HepG2 (cell line): ENCODE data around the gene MAP2K5. TPM values are rescaled to one million over a fixed set of nuclear protein-coding genes. Genes with fewer than 3 reads are reported as not detected.

ENCODE experiments used
- DPF2 ChIP-seq: sonication (generic); formaldehyde crosslinking; IDR thresholded peaks from 2 replicates; pipeline ENCODE4 v1.4.0; 2020; ENCODE audit warnings: mild to moderate bottlenecking, low read depth, missing genetic modification reagents, borderline replicate concordance
- FOXK1 ChIP-seq: sonication (generic); formaldehyde crosslinking; IDR thresholded peaks from 2 replicates; pipeline ENCODE4 v1.4.0; 2020; ENCODE audit warnings: low read depth, missing genetic modification reagents, borderline replicate concordance
- GATAD1 ChIP-seq: IDR thresholded peaks from 2 replicates; pipeline ENCODE4 v1.6.1; 2016; ENCODE audit warnings: missing genetic modification reagents, missing compliant biosample characterization
- MYNN ChIP-seq: sonication (generic); formaldehyde crosslinking; IDR thresholded peaks from 2 replicates; pipeline ENCODE4 v1.4.0; 2020; ENCODE audit warnings: mild to moderate bottlenecking, low read depth, missing genetic modification reagents
- POLR2AphosphoS5 ChIP-seq: IDR thresholded peaks from 2 replicates; pipeline ENCODE4 v1.6.1; 2012; ENCODE audit warnings: low read depth, low read length
- PRDM10 ChIP-seq: sonication (generic); formaldehyde crosslinking; IDR thresholded peaks from 2 replicates; pipeline ENCODE4 v1.4.0; 2020; ENCODE audit warnings: low read depth, missing genetic modification reagents
- SP1 ChIP-seq, 2 experiments: fragments of 450-650 bp in 1 of 2; sonication (generic) in 1 of 2; formaldehyde crosslinking in 1 of 2; IDR thresholded peaks; 2 replicates each; pipeline versions ENCODE4 v1.4.0 to v1.6.1; 2016 to 2020; ENCODE audit warnings: missing genetic modification reagents in 1 of 2
- ZNF138 ChIP-seq: sonication (generic); formaldehyde crosslinking; IDR thresholded peaks from 2 replicates; pipeline ENCODE4 v1.5.0; 2020; ENCODE audit warnings: mild to moderate bottlenecking, low read depth, missing genetic modification reagents
- ZNF30 ChIP-seq: sonication (generic); formaldehyde crosslinking; IDR thresholded peaks from 2 replicates; pipeline ENCODE4 v1.5.0; 2020; ENCODE audit warnings: mild to moderate bottlenecking, missing genetic modification reagents
- ZNF337 ChIP-seq: sonication (generic); formaldehyde crosslinking; IDR thresholded peaks from 2 replicates; pipeline ENCODE4 v1.5.1; 2020; ENCODE audit warnings: missing genetic modification reagents, low read depth, mild to moderate bottlenecking, borderline replicate concordance
- ZNF687 ChIP-seq: sonication (generic); formaldehyde crosslinking; IDR thresholded peaks from 2 replicates; pipeline ENCODE4 v1.5.1; 2020; ENCODE audit warnings: mild to moderate bottlenecking, missing genetic modification reagents, moderate library complexity
- ZNF709 ChIP-seq: sonication (generic); formaldehyde crosslinking; IDR thresholded peaks from 2 replicates; pipeline ENCODE4 v1.5.0; 2020; ENCODE audit warnings: mild to moderate bottlenecking, missing genetic modification reagents
- ZNF770 ChIP-seq: sonication (generic); formaldehyde crosslinking; IDR thresholded peaks from 2 replicates; pipeline ENCODE4 v1.5.0; 2020; ENCODE audit warnings: mild to moderate bottlenecking, missing genetic modification reagents
- ZNF891 ChIP-seq: sonication (generic); formaldehyde crosslinking; IDR thresholded peaks from 2 replicates; pipeline ENCODE4 v1.5.0; 2020; ENCODE audit warnings: mild to moderate bottlenecking, missing genetic modification reagents
- polyA plus RNA-seq, 8 experiments: library from polyadenylated mRNA; depleted of rRNA in 3 of 8; stranded (reverse) in 7 of 8; unstranded in 1 of 8; fragments of >200 nt; fragmentation: Illumina TruSeq in 4 of 8; extraction: Trizol in 4 of 8; gene quantifications; 2 replicates each; pipeline versions ENCODE4 v1.2.1 to v1.2.3, GENCODE V29; 2011 to 2016; ENCODE audit warnings: low read depth in 4 of 8, missing spikeins in 1 of 8, mixed read lengths in 1 of 8; ENCODE audit not compliant: insufficient read depth in 1 of 8
- total RNA-seq, 5 experiments: library from RNA; depleted of rRNA; stranded (reverse); fragments of >200 nt; fragmentation: Illumina TruSeq; extraction: Trizol; gene quantifications; 2 replicates each; pipeline ENCODE4 v1.2.3, GENCODE V29; 2016; ENCODE audit warnings: low read depth in 1 of 5
- TF ChIP-seq, protein P1 (sequence below): sonication (generic); formaldehyde crosslinking; IDR thresholded peaks from 2 replicates; pipeline ENCODE4 v1.5.0; 2020; ENCODE audit warnings: missing genetic modification reagents
- TF ChIP-seq, protein P2 (sequence below): sonication (generic); formaldehyde crosslinking; conservative IDR thresholded peaks from 2 replicates; pipeline ENCODE4 v1.8.0; 2022; ENCODE audit warnings: mild to moderate bottlenecking, moderate library complexity, missing genetic modification reagents

Gene MAP2K5
- total and polyA plus RNA-seq, 2 of the 13 experiments (the other 11 are each of a cell fraction or from before 2014, with no cell fraction given) = 4.0 to 4.3 TPM

DNA sequence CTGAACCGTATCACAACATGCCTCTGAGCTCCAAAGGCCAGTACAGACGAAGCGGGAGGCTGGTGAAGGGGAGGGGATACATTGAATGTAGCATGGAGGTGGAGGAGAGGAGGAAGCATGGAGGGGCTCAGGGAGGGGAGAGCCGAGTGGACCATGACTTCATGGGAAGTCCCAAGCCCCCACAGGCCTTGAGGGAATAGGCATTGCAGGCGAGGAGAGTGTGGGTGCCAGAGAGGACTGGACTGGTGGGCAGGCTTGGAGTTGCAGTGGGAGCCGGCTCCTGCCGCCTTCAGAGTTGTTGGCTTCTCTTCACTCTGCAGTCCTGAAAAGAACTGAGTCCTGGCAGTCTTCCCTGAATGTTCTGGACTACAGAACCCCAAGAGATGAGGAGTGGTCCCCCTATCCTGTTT is 300.6 kb downstream of the MAP2K5 start (continued):
- TF ChIP-seq ZNF770 (CRISPR knock-in tag) (0 out of 2 replicates have a peak, but pooled peaks have one; percentile 6), DPF2 (CRISPR knock-in tag) (no peak), ZNF709 (CRISPR knock-in tag) (0 out of 2 replicates have a peak, but pooled peaks have one; percentile 8), ZNF687 (peak; percentile 61), ZNF891 (CRISPR knock-in tag) (no peak), SP1 (IDR thresholded peaks at IDR 0.05) (no peak), SP1 (CRISPR knock-in tag; IDR thresholded peaks at IDR 0.05) (no peak), ZNF337 (CRISPR knock-in tag) (no peak), GATAD1 (CRISPR knock-in tag) (0 out of 2 replicates have a peak, but pooled peaks have one; percentile 22), FOXK1 (CRISPR knock-in tag) (no peak), POLR2AphosphoS5 (no peak; the same call in 1 of the 2 replicates), PRDM10 (peak; percentile 96), ZNF138 (no peak), MYNN (CRISPR knock-in tag) (no peak), ZNF30 (CRISPR knock-in tag) (no peak)
- TF ChIP-seq, protein P1, sequence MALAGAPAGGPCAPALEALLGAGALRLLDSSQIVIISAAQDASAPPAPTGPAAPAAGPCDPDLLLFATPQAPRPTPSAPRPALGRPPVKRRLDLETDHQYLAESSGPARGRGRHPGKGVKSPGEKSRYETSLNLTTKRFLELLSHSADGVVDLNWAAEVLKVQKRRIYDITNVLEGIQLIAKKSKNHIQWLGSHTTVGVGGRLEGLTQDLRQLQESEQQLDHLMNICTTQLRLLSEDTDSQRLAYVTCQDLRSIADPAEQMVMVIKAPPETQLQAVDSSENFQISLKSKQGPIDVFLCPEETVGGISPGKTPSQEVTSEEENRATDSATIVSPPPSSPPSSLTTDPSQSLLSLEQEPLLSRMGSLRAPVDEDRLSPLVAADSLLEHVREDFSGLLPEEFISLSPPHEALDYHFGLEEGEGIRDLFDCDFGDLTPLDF = no peak
- TF ChIP-seq, protein P2, sequence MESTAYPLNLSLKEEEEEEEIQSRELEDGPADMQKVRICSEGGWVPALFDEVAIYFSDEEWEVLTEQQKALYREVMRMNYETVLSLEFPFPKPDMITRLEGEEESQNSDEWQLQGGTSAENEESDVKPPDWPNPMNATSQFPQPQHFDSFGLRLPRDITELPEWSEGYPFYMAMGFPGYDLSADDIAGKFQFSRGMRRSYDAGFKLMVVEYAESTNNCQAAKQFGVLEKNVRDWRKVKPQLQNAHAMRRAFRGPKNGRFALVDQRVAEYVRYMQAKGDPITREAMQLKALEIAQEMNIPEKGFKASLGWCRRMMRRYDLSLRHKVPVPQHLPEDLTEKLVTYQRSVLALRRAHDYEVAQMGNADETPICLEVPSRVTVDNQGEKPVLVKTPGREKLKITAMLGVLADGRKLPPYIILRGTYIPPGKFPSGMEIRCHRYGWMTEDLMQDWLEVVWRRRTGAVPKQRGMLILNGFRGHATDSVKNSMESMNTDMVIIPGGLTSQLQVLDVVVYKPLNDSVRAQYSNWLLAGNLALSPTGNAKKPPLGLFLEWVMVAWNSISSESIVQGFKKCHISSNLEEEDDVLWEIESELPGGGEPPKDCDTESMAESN (CRISPR knock-in tag) = 0 out of 2 replicates have a peak, but pooled peaks have one; percentile 29
